Measurements from ENCODE around the gene NMNAT2.

Gene NMNAT2

DNA sequence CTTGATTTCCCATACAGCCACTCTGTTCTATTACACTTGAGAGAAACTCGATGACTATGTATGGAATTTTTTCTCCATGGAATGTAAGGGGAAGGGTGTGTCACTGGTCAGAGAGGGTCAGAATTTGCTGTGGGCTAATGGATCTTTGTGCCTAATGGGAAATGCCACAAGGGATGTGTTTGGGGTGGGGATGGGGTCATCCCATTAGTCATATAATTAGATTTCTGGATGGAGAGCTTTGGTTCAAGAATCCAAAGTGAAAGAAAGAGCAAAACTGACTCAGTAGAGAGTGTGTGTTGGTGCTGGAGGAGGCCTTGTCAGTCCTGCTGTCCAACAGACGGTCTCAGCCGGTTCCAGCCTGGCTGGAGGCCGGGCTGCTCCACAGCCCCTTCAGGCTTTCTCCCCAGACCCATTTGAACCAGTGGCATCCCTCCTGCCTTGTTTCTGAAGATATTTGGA lies 145.8 kb downstream of the NMNAT2 start:
- no peak overlapping the region for H3K4me3 ChIP-seq (ENCODE audit: low read length)
- peak; percentile 98 for DNase-seq (ENCODE audit: low read depth)
- TF ChIP-seq, protein P1, sequence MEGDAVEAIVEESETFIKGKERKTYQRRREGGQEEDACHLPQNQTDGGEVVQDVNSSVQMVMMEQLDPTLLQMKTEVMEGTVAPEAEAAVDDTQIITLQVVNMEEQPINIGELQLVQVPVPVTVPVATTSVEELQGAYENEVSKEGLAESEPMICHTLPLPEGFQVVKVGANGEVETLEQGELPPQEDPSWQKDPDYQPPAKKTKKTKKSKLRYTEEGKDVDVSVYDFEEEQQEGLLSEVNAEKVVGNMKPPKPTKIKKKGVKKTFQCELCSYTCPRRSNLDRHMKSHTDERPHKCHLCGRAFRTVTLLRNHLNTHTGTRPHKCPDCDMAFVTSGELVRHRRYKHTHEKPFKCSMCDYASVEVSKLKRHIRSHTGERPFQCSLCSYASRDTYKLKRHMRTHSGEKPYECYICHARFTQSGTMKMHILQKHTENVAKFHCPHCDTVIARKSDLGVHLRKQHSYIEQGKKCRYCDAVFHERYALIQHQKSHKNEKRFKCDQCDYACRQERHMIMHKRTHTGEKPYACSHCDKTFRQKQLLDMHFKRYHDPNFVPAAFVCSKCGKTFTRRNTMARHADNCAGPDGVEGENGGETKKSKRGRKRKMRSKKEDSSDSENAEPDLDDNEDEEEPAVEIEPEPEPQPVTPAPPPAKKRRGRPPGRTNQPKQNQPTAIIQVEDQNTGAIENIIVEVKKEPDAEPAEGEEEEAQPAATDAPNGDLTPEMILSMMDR (conservative IDR thresholded peaks at IDR 0.05; ENCODE audit: low read length): no peak

DNA sequence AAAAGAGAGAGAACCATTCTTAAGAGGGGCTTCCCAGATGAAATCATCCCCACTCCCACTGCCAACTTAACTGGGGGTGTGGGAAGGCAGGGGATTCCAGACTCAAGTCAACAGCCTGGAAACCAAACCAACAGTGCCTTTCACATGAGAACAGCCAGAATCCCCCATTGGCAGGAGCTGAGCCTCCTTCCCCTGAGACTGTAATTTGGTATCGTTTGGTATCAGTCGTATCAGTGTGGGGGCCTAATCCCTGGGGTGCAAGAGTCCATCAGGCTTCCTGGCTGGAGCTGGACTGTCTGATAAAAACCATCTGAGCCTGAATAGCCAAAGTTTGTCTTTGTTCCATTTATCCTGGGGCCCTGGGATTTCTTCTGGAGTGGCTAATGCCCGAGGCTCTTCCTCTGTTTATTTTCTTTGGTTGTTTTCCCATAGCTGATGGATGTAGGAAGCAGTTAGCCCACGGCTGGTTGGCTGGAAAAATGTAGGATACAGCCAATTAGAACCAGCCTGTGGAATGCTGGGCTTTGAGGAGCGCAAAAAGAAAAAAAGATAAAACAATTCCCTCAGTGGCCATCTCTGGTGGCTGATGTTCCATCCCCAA lies 147.5 kb downstream of the NMNAT2 start:
- peak; percentile 94 for DNase-seq (ENCODE audit: low read depth)
- no peak overlapping the region for H3K4me3 ChIP-seq (ENCODE audit: low read length)
- TF ChIP-seq, protein P1 (conservative IDR thresholded peaks at IDR 0.05; ENCODE audit: low read length): no peak

DNA sequence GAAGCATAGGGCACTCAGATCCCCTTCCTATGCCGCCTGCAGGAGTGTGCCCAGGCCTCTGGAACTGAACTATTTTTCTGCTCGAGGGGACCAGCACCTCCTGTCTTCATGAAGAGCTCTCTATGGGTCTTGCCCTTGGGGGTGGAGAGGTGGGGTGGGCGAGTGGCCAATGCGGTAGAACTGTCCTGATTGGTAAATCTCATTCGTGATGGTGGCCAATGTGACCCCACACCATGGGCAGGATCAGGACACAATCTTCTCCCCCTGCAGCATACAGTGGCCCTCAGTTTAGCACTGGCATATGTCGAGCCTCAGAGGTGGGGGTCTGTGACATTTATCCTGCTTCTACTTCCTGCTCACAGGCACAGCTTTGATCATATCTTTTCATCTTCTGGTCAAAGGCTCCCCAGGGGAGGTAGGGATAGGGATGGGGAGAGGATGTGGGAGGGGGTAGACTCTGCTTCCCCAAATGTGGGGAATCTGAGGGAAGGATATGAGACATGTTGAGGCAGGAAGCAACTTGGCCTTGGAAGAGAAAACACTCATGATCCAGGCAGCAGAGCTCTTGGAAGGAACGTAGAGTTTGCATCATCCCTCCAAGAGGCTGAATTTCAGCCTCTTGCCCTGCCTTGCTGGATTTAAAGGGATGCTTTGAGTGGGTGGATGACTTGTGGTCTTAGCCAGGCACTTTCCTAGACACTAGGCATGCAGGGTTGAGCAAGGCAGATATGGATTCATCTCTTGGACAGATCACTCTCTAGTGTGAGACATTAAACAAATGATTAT lies 150.3 kb downstream of the NMNAT2 start:
- no peak overlapping the region for H3K4me3 ChIP-seq (ENCODE audit: low read length)
- TF ChIP-seq, protein P1 (conservative IDR thresholded peaks at IDR 0.05; ENCODE audit: low read length): 0 out of 2 replicates have a peak, but pooled peaks have one; percentile 3
- DNase-seq (ENCODE audit: low read depth): peak; percentile 99

DNA sequence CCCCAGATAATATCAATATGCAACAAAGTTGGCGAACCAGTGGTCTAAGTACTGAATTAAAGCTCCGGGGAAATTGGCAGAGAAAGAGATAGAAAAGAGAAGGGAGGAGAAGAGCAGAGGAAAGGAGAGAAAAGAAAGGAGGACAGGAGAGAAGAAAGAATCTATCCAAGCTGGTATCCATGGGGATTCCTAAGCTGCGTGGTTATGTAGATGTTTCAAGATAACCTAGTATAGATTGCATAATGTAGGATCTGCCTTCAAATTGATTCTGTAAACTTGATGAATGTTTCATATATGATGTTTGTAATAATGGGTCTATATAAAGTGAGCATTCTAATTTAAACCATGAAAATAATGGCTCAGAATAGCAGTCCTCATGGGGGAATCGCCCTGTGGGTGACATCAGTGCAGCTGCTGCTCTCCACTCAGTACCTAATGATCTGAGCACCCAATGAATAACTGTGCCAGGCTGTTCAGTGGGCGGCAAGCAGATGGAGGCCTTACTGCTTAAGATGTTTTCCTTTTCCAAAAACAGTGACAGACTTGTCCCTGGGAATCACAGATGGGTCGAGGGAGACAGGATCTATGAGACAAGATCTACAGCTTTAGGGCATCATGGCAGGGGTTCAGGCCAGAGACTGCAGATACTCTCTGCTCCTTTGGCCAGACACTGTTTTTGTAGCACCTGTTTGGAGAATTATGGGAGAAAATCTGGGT lies 154.1 kb downstream of the NMNAT2 start:
- H3K4me3 ChIP-seq (ENCODE audit: low read length): no peak overlapping the region
- no peak for DNase-seq (ENCODE audit: low read depth)
- TF ChIP-seq, protein P1 (conservative IDR thresholded peaks at IDR 0.05; ENCODE audit: low read length): no peak

DNA sequence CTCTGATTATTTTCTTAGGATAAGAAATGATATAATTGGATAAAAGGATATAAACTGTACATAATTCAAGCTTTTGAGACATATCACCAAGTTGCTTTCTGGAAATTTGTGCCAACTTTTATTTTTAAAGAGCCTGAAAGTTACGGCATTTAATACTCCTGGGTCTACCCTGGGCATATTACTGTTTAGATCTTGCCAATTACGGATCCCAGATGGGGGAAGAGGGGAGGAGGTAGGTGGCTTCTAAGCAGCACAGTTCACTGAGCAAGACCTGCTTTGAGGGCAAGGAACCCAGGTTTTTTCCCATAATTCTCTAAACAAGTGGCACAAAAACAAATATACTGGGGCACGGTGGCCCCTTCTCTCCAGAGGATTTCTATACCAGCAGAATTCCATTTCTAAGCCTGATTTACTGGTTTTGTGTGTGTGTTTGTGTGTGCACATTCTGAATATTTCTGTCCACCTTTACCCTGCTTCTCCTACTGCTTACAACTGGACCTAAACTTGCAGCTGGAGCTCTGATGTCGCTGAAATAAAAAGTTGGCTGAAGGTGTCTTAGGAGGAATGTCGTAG lies 155.5 kb downstream of the NMNAT2 start:
- no peak for DNase-seq (ENCODE audit: low read depth)
- H3K4me3 ChIP-seq (ENCODE audit: low read length): no peak overlapping the region
- TF ChIP-seq, protein P1 (conservative IDR thresholded peaks at IDR 0.05; ENCODE audit: low read length): no peak

DNA sequence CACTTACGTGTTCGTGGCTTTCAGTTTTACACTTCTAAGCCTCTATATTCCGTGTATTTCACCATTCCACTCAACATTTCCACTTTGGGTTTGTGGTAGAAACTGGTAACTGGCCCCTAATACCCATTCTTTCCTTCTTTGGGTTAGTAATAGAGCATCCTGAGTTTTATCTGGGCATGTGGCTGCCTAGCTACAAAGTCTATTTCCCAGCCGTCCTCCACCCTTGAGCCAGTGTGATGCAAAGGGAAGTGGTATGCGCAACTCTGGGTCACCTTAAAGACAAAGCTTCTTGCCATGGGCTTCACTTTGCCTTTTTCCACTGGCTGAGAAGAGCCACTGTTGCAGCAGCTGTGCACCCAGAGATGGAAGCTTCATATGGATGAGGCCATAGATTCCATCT lies 158.3 kb downstream of the NMNAT2 start:
- TF ChIP-seq, protein P1 (conservative IDR thresholded peaks at IDR 0.05; ENCODE audit: low read length): no peak
- no peak overlapping the region for H3K4me3 ChIP-seq (ENCODE audit: low read length)
- no peak for DNase-seq (ENCODE audit: low read depth)

Measured in AG10803 (cell line).